Measurements from ENCODE around the gene MACF1.

MACF1 gene

DNA sequence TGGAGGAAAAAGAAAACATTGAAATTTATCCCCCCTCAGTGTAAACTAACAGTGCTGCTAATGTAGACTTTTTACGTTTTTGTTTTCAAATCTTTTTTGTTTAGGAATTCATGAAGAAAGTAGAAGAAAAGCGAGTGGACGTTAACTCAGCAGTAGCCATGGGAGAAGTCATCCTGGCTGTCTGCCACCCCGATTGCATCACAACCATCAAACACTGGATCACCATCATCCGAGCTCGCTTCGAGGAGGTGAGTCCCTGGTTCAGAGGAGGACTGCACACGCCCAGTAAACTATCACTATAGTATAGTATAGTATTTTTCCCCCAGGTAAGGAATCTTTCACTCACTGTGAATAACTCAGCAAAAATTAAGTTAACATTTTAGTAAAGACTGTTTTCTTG, 249.1 kb downstream of the MACF1 start:
- H3K36me3 ChIP-seq (replicated peaks; ENCODE audit: insufficient read depth, low read length), result peaks cover 20% of the 10 kb centered on the region
- DNase-seq, result no peak
- TF ChIP-seq EZH2 (optimal IDR thresholded peaks at IDR 0.05; ENCODE audit: low read depth, low read length) (no peak), EZH2phosphoT487 (IDR thresholded peaks at IDR 0.05; ENCODE audit: low read length) (no peak)
- TF ChIP-seq, protein P1, sequence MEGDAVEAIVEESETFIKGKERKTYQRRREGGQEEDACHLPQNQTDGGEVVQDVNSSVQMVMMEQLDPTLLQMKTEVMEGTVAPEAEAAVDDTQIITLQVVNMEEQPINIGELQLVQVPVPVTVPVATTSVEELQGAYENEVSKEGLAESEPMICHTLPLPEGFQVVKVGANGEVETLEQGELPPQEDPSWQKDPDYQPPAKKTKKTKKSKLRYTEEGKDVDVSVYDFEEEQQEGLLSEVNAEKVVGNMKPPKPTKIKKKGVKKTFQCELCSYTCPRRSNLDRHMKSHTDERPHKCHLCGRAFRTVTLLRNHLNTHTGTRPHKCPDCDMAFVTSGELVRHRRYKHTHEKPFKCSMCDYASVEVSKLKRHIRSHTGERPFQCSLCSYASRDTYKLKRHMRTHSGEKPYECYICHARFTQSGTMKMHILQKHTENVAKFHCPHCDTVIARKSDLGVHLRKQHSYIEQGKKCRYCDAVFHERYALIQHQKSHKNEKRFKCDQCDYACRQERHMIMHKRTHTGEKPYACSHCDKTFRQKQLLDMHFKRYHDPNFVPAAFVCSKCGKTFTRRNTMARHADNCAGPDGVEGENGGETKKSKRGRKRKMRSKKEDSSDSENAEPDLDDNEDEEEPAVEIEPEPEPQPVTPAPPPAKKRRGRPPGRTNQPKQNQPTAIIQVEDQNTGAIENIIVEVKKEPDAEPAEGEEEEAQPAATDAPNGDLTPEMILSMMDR (IDR thresholded peaks at IDR 0.05; ENCODE audit: low read length), result no peak

DNA sequence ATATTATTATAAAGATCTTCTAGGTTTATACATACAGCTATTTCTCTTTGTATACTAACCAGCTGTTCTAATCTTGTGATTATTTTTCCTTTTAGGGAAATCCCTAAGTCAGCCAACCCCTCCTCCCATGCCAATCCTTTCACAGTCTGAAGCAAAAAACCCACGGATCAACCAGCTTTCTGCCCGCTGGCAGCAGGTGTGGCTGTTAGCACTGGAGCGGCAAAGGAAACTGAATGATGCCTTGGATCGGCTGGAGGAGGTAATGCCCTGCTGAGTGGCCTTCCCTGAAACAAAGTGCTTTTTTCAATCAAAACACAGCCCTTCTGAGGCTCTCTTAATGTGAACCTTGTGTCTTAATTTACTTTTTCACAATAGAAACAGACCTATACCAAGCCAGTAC, 254.5 kb downstream of the MACF1 start:
- Histone ChIP-seq H3K27me3 (replicated peaks; ENCODE audit: insufficient read depth, low read length) (no peaks in the 10 kb centered on the region), H3K9me3 (replicated peaks; ENCODE audit: insufficient read depth, low read length) (no peaks in the 10 kb centered on the region), H3K9me2 (replicated peaks; ENCODE audit: insufficient read depth, low read length) (no peaks in the 10 kb centered on the region), H3K4me1 (ENCODE audit: low read length) (no peaks in the 10 kb centered on the region), H3K4me2 (ENCODE audit: low read depth, low read length) (no peak overlapping the region), H3K36me3 (replicated peaks; ENCODE audit: insufficient read depth, low read length) (peaks cover 16% of the 10 kb centered on the region), H3K9ac (ENCODE audit: low read length) (no peak overlapping the region), H3K79me2 (ENCODE audit: low read length) (no peaks in the 10 kb centered on the region), H2AFZ (ENCODE audit: low read length) (no peak overlapping the region), H3K27ac (ENCODE audit: low read length) (no peak overlapping the region), H3F3A (ENCODE audit: insufficient read depth, low read length) (no peaks in the 10 kb centered on the region), H3K4me3 (ENCODE audit: low read length) (no peak overlapping the region), H4K20me1 (ENCODE audit: insufficient read depth, low read length) (no peaks in the 10 kb centered on the region)
- no peak for DNase-seq
- TF ChIP-seq EZH2phosphoT487 (IDR thresholded peaks at IDR 0.05; ENCODE audit: low read length) (no peak), EZH2 (optimal IDR thresholded peaks at IDR 0.05; ENCODE audit: low read depth, low read length) (no peak)
- TF ChIP-seq, protein P1 (IDR thresholded peaks at IDR 0.05; ENCODE audit: low read length), result no peak

More for the DNA sequence above, 249.1 kb downstream of the MACF1 start:
- no peaks in the 10 kb centered on the region for H3K9me2 ChIP-seq (replicated peaks; ENCODE audit: insufficient read depth, low read length)
- no peaks in the 10 kb centered on the region for H3K9me3 ChIP-seq (replicated peaks; ENCODE audit: insufficient read depth, low read length)
- no peak overlapping the region for H3K4me3 ChIP-seq (ENCODE audit: low read length)
- H2AFZ ChIP-seq (ENCODE audit: low read length), result no peak overlapping the region
- no peaks in the 10 kb centered on the region for H4K20me1 ChIP-seq (ENCODE audit: insufficient read depth, low read length)
- no peak overlapping the region for H3K9ac ChIP-seq (ENCODE audit: low read length)
- no peak overlapping the region for H3K4me2 ChIP-seq (ENCODE audit: low read depth, low read length)
- H3K79me2 ChIP-seq (ENCODE audit: low read length), result no peaks in the 10 kb centered on the region
- no peak overlapping the region for H3K27ac ChIP-seq (ENCODE audit: low read length)
- no peaks in the 10 kb centered on the region for H3K4me1 ChIP-seq (ENCODE audit: low read length)
- no peaks in the 10 kb centered on the region for H3F3A ChIP-seq (ENCODE audit: insufficient read depth, low read length)
- no peaks in the 10 kb centered on the region for H3K27me3 ChIP-seq (replicated peaks; ENCODE audit: insufficient read depth, low read length)

DNA sequence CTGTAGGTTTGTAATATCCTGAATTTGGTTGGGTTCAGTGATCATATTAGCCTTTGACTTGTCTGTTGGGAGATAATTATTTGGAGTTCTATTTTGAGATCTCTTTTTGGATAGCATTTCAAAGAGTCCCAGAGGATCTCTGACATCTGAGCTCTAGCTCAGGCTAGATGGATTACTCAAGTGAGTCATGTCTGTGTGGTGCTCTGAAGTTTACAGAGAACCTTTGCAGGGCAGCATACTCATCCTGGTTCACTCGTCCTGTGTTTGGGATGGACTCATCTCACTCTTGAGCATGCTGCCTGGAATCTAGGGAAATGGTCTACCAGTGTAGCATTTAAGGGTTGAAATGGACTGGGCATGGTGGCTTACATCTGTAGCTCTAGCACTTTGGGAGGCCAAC, 257.6 kb downstream of the MACF1 start:
- TF ChIP-seq EZH2phosphoT487 (IDR thresholded peaks at IDR 0.05; ENCODE audit: low read length), result no peak
- no peak for TF ChIP-seq EZH2 (optimal IDR thresholded peaks at IDR 0.05; ENCODE audit: low read depth, low read length)
- TF ChIP-seq, protein P1 (IDR thresholded peaks at IDR 0.05; ENCODE audit: low read length), result no peak
- H3K79me2 ChIP-seq (ENCODE audit: low read length), result no peaks in the 10 kb centered on the region
- H3K9me3 ChIP-seq (replicated peaks; ENCODE audit: insufficient read depth, low read length), result no peaks in the 10 kb centered on the region
- DNase-seq, result no peak
- H3K4me3 ChIP-seq (ENCODE audit: low read length), result no peak overlapping the region
- H3K9ac ChIP-seq (ENCODE audit: low read length), result no peak overlapping the region
- H3K36me3 ChIP-seq (replicated peaks; ENCODE audit: insufficient read depth, low read length), result peaks cover 5% of the 10 kb centered on the region; the same call in 1 of the 2 replicates
- H3K4me2 ChIP-seq (ENCODE audit: low read depth, low read length), result no peak overlapping the region
- H3K4me1 ChIP-seq (ENCODE audit: low read length), result no peaks in the 10 kb centered on the region
- H3F3A ChIP-seq (ENCODE audit: insufficient read depth, low read length), result no peaks in the 10 kb centered on the region
- H3K9me2 ChIP-seq (replicated peaks; ENCODE audit: insufficient read depth, low read length), result no peaks in the 10 kb centered on the region
- H4K20me1 ChIP-seq (ENCODE audit: insufficient read depth, low read length), result no peaks in the 10 kb centered on the region
- no peaks in the 10 kb centered on the region for H3K27me3 ChIP-seq (replicated peaks; ENCODE audit: insufficient read depth, low read length)
- no peak overlapping the region for H3K27ac ChIP-seq (ENCODE audit: low read length)
- H2AFZ ChIP-seq (ENCODE audit: low read length), result no peak overlapping the region
